GM19455 (cell line): Measurements from ENCODE around the gene KRTAP5-8.
"Not testable (repeated sequence)": the region's sequence is repeated elsewhere in the genome, so short reads cannot be mapped to it uniquely, and the experiment has no call there.

Experiments
- ATAC-seq: cut with Tn5 transposase; IDR thresholded peaks from one replicate; pipeline ENCODE4 v1.9.1; 2021; ENCODE audit not compliant: unreplicated experiment

Gene KRTAP5-8

GRCh38 chr11:71542879-71543777 is 5.3 kb downstream of the KRTAP5-8 start:
- ATAC-seq: no peak

DNA sequence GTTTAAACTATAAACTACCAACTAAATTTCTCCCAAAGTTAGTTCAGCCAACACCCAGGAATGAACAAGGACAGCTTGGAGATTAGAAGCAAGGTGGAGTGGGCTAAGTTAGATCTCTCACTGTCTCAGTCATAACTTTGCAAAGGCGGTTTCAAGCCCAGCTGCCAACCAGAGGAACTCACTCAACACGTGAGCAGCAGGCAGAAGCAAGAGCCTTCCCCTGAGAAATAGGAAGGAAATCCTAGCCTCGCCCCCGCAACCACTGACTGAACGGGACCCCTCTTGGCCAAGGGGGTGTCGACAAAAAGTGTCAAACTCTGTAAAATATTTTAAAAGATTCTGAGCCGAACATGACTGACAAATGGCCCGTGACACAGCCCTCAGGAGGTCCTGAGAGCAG is 6.0 kb downstream of the KRTAP5-8 start:
- ATAC-seq: no peak

- no peak for ATAC-seq
Measured at GRCh38 chr11:71544525-71545214, 6.8 kb downstream of the KRTAP5-8 start.

DNA sequence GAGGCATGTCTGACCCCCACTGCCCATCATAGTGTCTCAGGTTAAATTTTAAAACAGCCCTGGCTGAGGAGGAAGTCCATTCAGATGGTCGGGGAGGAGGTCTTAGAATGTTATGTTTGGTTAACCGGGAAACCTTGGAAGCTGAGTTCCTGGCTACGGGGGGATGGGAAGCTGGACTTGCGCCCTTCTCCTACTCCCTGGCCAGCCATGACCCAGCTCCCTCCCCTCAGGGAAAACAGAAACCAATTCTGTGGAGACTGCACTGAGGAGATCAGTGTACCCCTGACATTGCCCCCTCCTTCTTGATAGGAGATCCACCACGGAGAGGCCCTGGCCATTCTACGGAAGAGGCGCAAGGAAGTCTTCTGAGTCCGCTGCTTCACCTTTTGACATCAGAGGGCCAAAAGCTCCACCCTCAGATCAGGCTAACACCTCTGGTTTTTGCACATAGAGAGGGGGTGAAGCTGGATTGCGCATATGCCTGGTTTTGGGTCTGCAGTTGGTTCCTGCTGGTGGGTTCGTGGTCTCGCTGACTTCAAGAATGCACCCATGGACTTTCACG is 7.7 kb downstream of the KRTAP5-8 start:
- ATAC-seq: no peak

DNA sequence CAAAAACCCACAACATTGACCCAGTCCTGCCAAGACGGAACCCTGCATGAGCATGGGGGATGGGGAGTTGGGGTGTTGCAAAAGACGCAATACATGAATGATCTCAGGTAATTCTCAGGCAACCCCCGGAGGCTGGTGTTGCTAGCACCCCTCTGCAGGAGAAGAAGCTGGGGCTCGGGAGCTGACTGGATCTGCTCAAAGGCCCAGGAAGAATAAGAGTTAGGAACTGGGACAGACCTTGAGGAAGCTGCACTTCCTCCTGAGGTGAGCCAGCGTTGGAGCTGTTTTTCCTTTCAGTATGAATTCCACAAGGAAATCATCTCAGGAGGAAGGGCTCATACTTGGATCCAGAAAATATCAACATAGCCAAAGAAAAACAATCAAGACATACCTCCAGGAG is 10.3 kb downstream of the KRTAP5-8 start, which contains the start of gene KRTAP5-9:
KRTAP5-9 (plus strand) TSS at position 301 of the 400 bp plus-strand sequence. CDS start 238 bp downstream, outside the sequence.
- ATAC-seq: no peak

- no peak for ATAC-seq
Measured at GRCh38 chr11:71548716-71549151, 10.9 kb downstream of the KRTAP5-8 start.

GRCh38 chr11:71551711-71552110 is 13.9 kb downstream of the KRTAP5-8 start:
- ATAC-seq: no peak

DNA sequence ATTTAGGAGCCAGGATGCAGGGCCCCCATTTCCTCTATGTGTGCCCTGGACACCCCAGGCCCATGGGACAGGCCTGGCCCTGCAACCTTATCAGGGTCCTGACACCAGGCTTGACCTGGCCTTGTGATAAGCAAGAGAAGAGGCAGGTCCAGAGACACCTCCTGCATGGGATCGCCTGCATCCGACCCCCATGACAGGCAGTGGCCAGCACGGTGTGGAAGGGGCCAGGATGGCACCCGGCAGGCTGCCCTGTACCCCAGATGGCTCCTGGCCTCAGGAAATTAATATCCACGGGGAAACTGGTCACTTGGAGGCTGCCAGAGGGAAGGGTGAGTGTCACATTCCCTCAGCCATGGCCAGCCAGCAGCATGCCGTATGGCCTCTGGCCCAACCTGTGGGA is 17.2 kb downstream of the KRTAP5-8 start:
- ATAC-seq: no peak

DNA sequence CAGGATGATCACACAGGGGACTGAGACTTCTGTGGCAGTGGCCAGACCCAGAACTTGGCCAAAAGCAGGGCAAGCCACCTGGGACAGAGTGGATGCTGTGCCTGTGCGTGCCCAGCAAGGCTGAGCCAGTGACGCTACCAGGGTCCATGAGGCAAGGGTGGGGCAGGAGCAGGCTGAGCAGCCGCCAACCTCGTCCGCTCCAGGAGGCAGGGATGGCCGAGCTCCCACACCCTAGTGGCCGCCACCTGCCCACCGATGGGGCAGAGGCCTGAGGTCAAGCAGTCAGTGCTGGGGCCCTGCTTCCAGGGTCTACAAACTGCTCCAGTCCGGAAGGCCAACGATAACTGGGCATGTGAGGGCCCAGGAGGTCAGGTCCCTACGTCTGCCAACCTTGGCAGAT is 17.7 kb downstream of the KRTAP5-8 start:
- no peak for ATAC-seq

DNA sequence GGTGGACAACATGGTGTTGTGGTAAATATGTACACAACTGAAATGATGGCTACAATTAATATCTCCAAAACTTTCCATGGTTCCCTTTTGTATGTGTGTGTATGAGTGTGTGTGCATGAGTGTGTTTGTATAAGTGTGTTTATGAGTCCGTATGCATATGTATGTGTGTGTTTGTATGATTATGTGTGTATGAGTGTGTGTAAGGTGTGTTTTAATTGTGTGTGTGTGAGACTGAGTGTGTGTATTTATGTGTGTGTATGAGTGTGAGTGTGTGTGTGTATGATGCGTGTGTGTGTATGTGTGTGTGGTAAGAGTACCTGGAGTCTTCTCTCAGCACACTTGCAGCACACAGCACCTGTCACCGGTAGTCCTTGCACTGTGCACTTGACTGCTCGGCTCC is 18.2 kb downstream of the KRTAP5-8 start:
- no peak for ATAC-seq

DNA sequence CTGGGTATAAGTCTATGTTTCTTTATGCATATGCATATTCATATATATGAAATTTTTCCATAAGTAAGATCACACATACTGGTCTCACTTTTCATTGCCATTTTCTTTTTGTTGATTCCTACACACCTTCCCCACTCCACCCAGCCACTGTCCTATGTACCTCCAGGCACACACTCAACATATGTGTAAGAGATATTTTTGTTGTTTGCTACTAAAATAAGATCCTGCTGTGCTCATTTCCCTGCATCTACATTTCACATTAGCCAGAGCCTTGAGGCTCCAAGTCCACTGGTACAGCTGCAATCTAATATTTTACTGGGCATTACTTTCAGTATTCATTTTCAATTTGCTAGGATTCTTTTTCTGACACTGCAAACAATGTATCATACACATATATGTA is 19.4 kb downstream of the KRTAP5-8 start:
- no peak for ATAC-seq

DNA sequence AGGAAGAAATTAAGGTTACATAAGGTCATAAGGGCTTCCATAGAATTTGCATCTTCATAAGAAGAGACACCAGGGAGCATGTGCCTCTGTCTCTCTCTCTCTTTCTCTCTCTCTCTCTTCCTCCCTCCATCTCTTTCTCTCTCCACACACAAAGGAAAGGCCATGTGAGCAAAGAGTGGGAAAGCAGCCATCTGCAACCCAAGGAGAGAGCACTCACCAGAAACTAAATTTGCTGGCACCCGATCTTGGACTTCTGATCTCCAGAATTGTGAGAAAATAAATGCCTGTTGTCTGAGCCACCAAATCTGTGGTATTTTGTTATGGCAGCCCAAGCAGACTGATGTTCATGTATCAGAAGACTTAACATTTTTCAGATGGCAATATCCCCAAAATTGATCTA is 21.2 kb downstream of the KRTAP5-8 start:
- ATAC-seq: no peak

DNA sequence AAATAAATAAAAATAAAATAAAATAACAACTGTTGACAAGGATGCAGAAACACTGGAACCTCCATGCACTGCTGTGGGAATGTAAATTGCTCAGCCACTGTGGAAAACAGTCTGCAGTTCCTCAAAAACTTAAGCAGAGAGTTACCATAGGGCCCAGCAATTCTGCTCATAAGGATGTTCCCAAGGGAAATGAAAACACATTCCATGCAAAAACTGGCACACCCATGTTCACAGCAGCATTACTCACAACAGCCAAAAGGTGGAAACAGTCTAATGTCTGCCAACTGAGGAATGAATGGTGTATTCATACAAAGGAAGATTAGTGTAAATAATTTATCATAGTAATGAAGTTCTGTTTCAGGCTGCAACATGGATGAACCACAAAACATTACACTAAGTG is 24.3 kb downstream of the KRTAP5-8 start:
- ATAC-seq: no peak

DNA sequence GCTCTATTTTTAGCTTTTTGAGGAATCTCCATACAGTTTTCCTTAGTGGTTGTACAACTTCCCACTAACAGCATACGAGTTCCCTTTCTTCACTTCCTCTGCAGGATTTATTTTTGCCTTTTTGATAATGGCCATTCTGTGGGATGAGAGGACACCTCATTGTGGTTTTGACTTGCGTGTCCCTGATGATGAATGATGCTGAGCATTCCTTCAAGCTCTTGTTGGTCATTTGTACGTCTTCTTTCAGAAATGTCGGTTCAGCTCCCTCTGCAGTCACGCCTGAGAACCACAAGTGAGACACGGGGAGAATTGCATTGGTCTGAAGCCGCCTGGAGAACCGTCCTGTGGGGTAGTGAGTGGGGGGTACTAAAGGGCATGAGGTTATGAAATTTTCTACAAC is 25.6 kb downstream of the KRTAP5-8 start:
- ATAC-seq: no peak

GRCh38 chr11:71564430-71564829 is 26.6 kb downstream of the KRTAP5-8 start:
- ATAC-seq: no peak

GRCh38 chr11:71565263-71565662 is 27.4 kb downstream of the KRTAP5-8 start, which contains the start of gene KRTAP5-10:
Gene KRTAP5-10 (plus strand): TSS chr11:71565563. CDS start chr11:71565588, 25 bp downstream.
- no peak for ATAC-seq

DNA sequence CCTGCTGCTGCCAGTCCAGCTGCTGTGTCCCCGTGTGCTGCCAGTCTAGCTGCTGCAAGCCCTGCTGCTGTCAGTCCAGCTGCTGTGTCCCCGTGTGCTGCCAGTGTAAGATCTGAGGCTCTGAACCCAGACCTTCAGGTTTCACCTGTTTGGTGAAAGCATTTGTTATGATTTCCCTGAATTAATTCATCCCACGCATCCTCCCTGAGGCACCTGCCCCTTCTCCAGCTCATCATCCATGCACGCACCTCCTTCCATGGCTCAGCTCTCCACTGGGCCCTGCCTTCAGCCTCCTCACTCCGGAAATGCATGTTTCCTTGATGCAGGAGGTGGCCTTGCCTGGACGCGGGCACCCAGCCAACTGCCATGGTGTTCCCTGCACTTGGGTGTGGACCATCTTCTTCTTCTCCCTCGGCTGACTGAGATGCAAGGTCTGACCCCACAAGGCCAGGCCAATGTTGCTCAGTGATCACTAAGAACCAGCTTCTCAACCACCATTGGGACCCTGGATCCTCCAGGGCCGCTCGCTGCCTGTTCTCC is 28.3 kb downstream of the KRTAP5-8 start:
- ATAC-seq: no peak

DNA sequence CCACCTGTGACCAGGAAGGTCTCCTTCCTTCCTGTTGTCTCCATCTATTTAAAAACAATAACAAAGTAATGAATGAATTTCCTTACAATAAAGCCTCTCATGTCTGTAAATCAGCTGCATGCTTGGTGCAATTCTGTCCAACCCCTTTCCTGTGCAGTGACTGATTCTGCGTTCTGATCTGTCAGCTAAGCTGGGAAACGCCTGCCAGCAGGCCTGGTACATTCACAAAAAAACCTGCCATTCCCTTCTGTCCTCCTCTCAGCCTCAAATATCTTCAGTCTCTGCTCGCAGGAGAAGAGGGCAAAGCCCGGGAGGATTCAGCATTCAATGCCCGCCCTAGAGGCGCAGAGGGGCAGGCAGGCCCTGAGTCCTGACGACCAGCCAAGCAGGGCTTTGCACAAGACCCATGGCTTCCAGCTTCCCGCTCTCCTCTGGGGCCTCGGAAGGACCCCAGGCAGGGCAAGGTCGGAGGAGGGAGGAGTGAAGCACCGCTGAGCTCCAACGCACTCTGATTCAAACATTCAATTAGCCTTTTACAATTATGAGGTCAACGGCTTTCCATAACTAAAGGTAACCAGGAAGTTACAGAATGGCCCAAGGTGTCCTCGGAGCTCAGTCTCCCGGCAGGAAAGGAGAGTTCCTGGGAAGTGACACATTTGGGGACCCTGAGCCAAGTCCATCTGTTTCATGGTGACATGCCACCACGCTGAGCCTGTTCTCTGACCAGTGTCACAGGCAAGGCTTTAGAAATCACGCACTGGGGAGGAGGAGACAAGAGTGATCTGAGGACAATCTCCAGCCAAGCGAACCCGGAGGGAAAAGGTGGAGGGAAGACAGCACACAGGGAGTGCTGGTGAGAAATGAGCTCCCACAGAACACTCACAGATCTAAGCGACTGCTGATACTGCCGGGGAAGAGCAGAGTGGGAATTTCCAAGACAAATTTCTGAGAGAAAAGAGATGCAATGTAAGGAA is 29.1 kb downstream of the KRTAP5-8 start:
- ATAC-seq: not testable (repeated sequence)

- not testable (repeated sequence) for ATAC-seq
Measured at GRCh38 chr11:71567633-71568032, 29.8 kb downstream of the KRTAP5-8 start.

GRCh38 chr11:71568704-71569349 is 31.0 kb downstream of the KRTAP5-8 start:
- no peak for ATAC-seq
